NCI-H82 treated with DMSO at 0.1 percent for 48 hours (cell line): ENCODE data around the gene SCGB1C1.
A peak's percentile ranks its signal among the peaks of the same experiment; 100 is the strongest.
"Not testable (repeated sequence)": the region's sequence is repeated elsewhere in the genome, so short reads cannot be mapped to it uniquely, and the experiment has no call there.

Experiments used
- DNase-seq: peaks from one replicate; lab custom pipeline; 2025; ENCODE audit not compliant: unreplicated experiment; lab: John Stamatoyannopoulos, UW

The SCGB1C1 gene

GRCh38 chr11:216081-216974, 23.4 kb downstream of the SCGB1C1 start:
- no peak for DNase-seq

- no peak for DNase-seq
These were observed 24.8 kb downstream of the SCGB1C1 start for GRCh38 chr11:217704-218103.

- no peak for DNase-seq
These were observed 26.1 kb downstream of the SCGB1C1 start for GRCh38 chr11:218815-219593.

- DNase-seq: not testable (repeated sequence)
These were observed 27.9 kb downstream of the SCGB1C1 start for GRCh38 chr11:220641-221215.

- no peak for DNase-seq
These were observed 28.7 kb downstream of the SCGB1C1 start for GRCh38 chr11:221539-221938.

- no peak for DNase-seq
These were observed 29.3 kb downstream of the SCGB1C1 start for GRCh38 chr11:221998-222789.

- no peak for DNase-seq
These were observed 30.3 kb downstream of the SCGB1C1 start for GRCh38 chr11:223026-223789.

- no peak for DNase-seq
These were observed 31.0 kb downstream of the SCGB1C1 start for GRCh38 chr11:223884-224283.

GRCh38 chr11:224424-224823, 31.5 kb downstream of the SCGB1C1 start:
- no peak for DNase-seq

GRCh38 chr11:225734-226453, 33.0 kb downstream of the SCGB1C1 start:
- peak; percentile 72 for DNase-seq

GRCh38 chr11:227824-228379, 35.0 kb downstream of the SCGB1C1 start:
- DNase-seq: peak; percentile 12

- DNase-seq: no peak
These were observed 37.6 kb downstream of the SCGB1C1 start for GRCh38 chr11:230431-230830.

- DNase-seq: no peak
These were observed 40.1 kb downstream of the SCGB1C1 start for GRCh38 chr11:232783-233565.

GRCh38 chr11:235180-235579, 42.3 kb downstream of the SCGB1C1 start:
- DNase-seq: no peak

- DNase-seq: no peak
These were observed 42.7 kb downstream of the SCGB1C1 start for GRCh38 chr11:235609-235996.

GRCh38 chr11:235997-236773, 43.3 kb downstream of the SCGB1C1 start, which contains the start of gene SIRT3:
TSS of gene SIRT3 (minus strand) at chr11:236342. CDS start at chr11:236328, 14 bp downstream.
- DNase-seq: peak; percentile 42
